ACHN (cell line): ENCODE data around the gene SPATS2L.

Experiments used
- DNase-seq: peaks from one replicate; pipeline ENCODE4 v3.0.0-alpha.2; 2015
- in situ Hi-C: cut with HindIII; loops from 2 replicates; pipeline ENCODE4 v1.10.0; 2017; ENCODE audit warnings: low sequenced_read_pairs, low pct_ligation_motif_present, low pct_unique_long_range_greater_than_20kb

SPATS2L gene

GRCh38 chr2:200286578-200286977 is 19.9 kb upstream of the SPATS2L start:
- no peak for DNase-seq

GRCh38 chr2:200288670-200289429 is 17.6 kb upstream of the SPATS2L start:
- in situ Hi-C loops: no loop called here
- no peak for DNase-seq

More at GRCh38 chr2:200286578-200286977, 19.9 kb upstream of the SPATS2L start:
- in situ Hi-C loops: no loop called here

- DNase-seq: no peak
- in situ Hi-C loops: no loop called here
Observed at GRCh38 chr2:200296118-200296517, 10.4 kb upstream of the SPATS2L start.

- in situ Hi-C loops: no loop called here
- DNase-seq: no peak
Observed at GRCh38 chr2:200297100-200297499, 9.4 kb upstream of the SPATS2L start.

- no peak for DNase-seq
- in situ Hi-C loops: no loop called here
Observed at GRCh38 chr2:200297989-200298388, 8.5 kb upstream of the SPATS2L start.

- no peak for DNase-seq
- in situ Hi-C loops: no loop called here
Observed at GRCh38 chr2:200298816-200299215, 7.7 kb upstream of the SPATS2L start.

- no peak for DNase-seq
- in situ Hi-C loops: no loop called here
Observed at GRCh38 chr2:200300065-200300464, 6.4 kb upstream of the SPATS2L start.

- in situ Hi-C loops: no loop called here
- peak; percentile 61 for DNase-seq
Observed at GRCh38 chr2:200300638-200301314, 5.7 kb upstream of the SPATS2L start.

- in situ Hi-C loops: no loop called here
- no peak for DNase-seq
Observed at GRCh38 chr2:200301953-200302858, 4.3 kb upstream of the SPATS2L start.

GRCh38 chr2:200302940-200303727 is 3.4 kb upstream of the SPATS2L start:
- in situ Hi-C loops: no loop called here
- peak; percentile 55 for DNase-seq

- DNase-seq: peak; percentile 55
- in situ Hi-C loops: no loop called here
Observed at GRCh38 chr2:200305797-200306195, 697 bp upstream of the SPATS2L start.

- in situ Hi-C loops: no loop called here
- peak; percentile 51 for DNase-seq
Observed at GRCh38 chr2:200306931-200307723, 634 bp downstream of the SPATS2L start.

GRCh38 chr2:200307724-200308545 is 1.4 kb downstream of the SPATS2L start:
- peak; percentile 28 for DNase-seq
- in situ Hi-C loops: no loop called here

- in situ Hi-C loops: no loop called here
- DNase-seq: no peak
Observed at GRCh38 chr2:200308546-200309295, 2.2 kb downstream of the SPATS2L start.

GRCh38 chr2:200309296-200310049 is 3.0 kb downstream of the SPATS2L start:
- in situ Hi-C loops: no loop called here
- no peak for DNase-seq

GRCh38 chr2:200310545-200310971 is 4.1 kb downstream of the SPATS2L start:
- DNase-seq: no peak
- in situ Hi-C loops: no loop called here
